ENCODE measurements around the gene MCAT.

The MCAT gene

GRCh38 chr22:43171607-43172006, 28.4 kb upstream of the MCAT start:
- no peak for DNase-seq

- no peak for DNase-seq
These were observed 27.9 kb upstream of the MCAT start for GRCh38 chr22:43171019-43171491.

GRCh38 chr22:43170131-43170480, 26.9 kb upstream of the MCAT start:
- DNase-seq: no peak

GRCh38 chr22:43169310-43170130, 26.3 kb upstream of the MCAT start:
- DNase-seq: no peak

GRCh38 chr22:43168471-43169309, 25.5 kb upstream of the MCAT start:
- peak; percentile 34 for DNase-seq

GRCh38 chr22:43167001-43167589, 23.9 kb upstream of the MCAT start:
- no peak for DNase-seq

- DNase-seq: no peak
These were observed 23.1 kb upstream of the MCAT start for GRCh38 chr22:43166132-43166930.

- no peak for DNase-seq
These were observed 21.4 kb upstream of the MCAT start for GRCh38 chr22:43164636-43165035.

GRCh38 chr22:43163241-43163795, 20.1 kb upstream of the MCAT start:
- no peak for DNase-seq

GRCh38 chr22:43162412-43163150, 19.4 kb upstream of the MCAT start:
- DNase-seq: no peak

GRCh38 chr22:43160497-43161126, 17.4 kb upstream of the MCAT start:
- DNase-seq: no peak

GRCh38 chr22:43159484-43160178, 16.4 kb upstream of the MCAT start:
- DNase-seq: peak; percentile 21

- DNase-seq: no peak
These were observed 15.7 kb upstream of the MCAT start for GRCh38 chr22:43158778-43159483.

GRCh38 chr22:43157874-43158546, 14.8 kb upstream of the MCAT start:
- no peak for DNase-seq

GRCh38 chr22:43156413-43156812, 13.2 kb upstream of the MCAT start:
- DNase-seq: no peak

GRCh38 chr22:43155789-43156188, 12.6 kb upstream of the MCAT start:
- DNase-seq: no peak

- no peak for DNase-seq
These were observed 11.8 kb upstream of the MCAT start for GRCh38 chr22:43154887-43155536.

GRCh38 chr22:43153899-43154298, 10.7 kb upstream of the MCAT start:
- DNase-seq: no peak
